ENCODE measurements around the gene PLCD3.

- TF ChIP-seq CTCF (IDR thresholded peaks at IDR 0.05; ENCODE audit: poor library complexity, severe bottlenecking) (no peak), SMC3 (conservative IDR thresholded peaks at IDR 0.05; ENCODE audit: poor library complexity) (no peak), TAF1 (IDR thresholded peaks at IDR 0.05; ENCODE audit: low read depth) (no peak), EP300 (conservative IDR thresholded peaks at IDR 0.05; ENCODE audit: poor library complexity, severe bottlenecking) (no peak)
These were observed 21.4 kb downstream of the PLCD3 start for GRCh38 chr17:45110676-45111611.
